Osteoblast (primary cell): ENCODE results near the gene STAT4. TPM values are rescaled to one million over a fixed set of nuclear protein-coding genes. Genes with fewer than 3 reads are reported as not detected.
A peak's percentile ranks its signal among the peaks of the same experiment; 100 is the strongest.

Experiments
- DNase-seq: peaks from one replicate; pipeline ENCODE4 v3.0.0; 2011; ENCODE audit warnings: low spot score, mixed read lengths; ENCODE audit not compliant: insufficient read length; ENCODE audit errors: missing footprints
- H2AFZ ChIP-seq: 2 replicates; pipeline ENCODE4 v1.6.0; 2011; ENCODE audit warnings: mild to moderate bottlenecking, low read length
- H3K27ac ChIP-seq: 2 replicates; pipeline ENCODE4 v1.5.1; 2011; ENCODE audit warnings: mild to moderate bottlenecking, low read depth, low read length, moderate library complexity
- H3K27me3 ChIP-seq: 2 replicates; pipeline ENCODE4 v1.6.0; 2012; ENCODE audit warnings: mild to moderate bottlenecking, control low read depth, inconsistent platforms, low read length, moderate library complexity; ENCODE audit not compliant: insufficient read depth
- H3K36me3 ChIP-seq: 2 replicates; pipeline ENCODE4 v1.5.1; 2011; ENCODE audit warnings: mild to moderate bottlenecking, low read length, control low read depth, moderate library complexity; ENCODE audit not compliant: insufficient read depth
- H3K4me1 ChIP-seq: 2 replicates; pipeline ENCODE4 v1.5.1; 2011; ENCODE audit warnings: mild to moderate bottlenecking, low read length, control low read depth, moderate library complexity; ENCODE audit not compliant: insufficient read depth
- H3K4me2 ChIP-seq: 2 replicates; pipeline ENCODE4 v1.6.0; 2011; ENCODE audit warnings: mild to moderate bottlenecking, low read length; ENCODE audit not compliant: insufficient read depth
- H3K4me3 ChIP-seq: fragments of 200-600 bp; sonication (generic); 3 replicates; pipeline ENCODE4 v1.5.1; 2012; ENCODE audit warnings: mild to moderate bottlenecking, low read length, inconsistent platforms; ENCODE audit not compliant: insufficient read depth
- H3K79me2 ChIP-seq: 2 replicates; pipeline ENCODE4 v1.6.0; 2012; ENCODE audit warnings: mild to moderate bottlenecking, low read length, control low read depth, inconsistent platforms; ENCODE audit not compliant: insufficient read depth
- H3K9me3 ChIP-seq: 2 replicates; pipeline ENCODE4 v1.5.1; 2011; ENCODE audit warnings: low read depth, low read length, control low read depth
- H4K20me1 ChIP-seq: 2 replicates; pipeline ENCODE4 v1.6.0; 2012; ENCODE audit warnings: mild to moderate bottlenecking, low read length, control low read depth; ENCODE audit not compliant: insufficient read depth
- total RNA-seq: library from RNA; depleted of rRNA; stranded (reverse); fragments of >200 nt; gene quantifications from 2 replicates; pipeline ENCODE4 v1.2.3, GENCODE V29; 2012
- TF ChIP-seq, protein P1 (sequence below): IDR thresholded peaks from 2 replicates; pipeline ENCODE4 v1.5.1; 2011; ENCODE audit warnings: mild to moderate bottlenecking, low read depth, low read length, moderate library complexity; ENCODE audit errors: extremely low read depth

STAT4 gene
- total RNA-seq, 1 donor: 16.6 TPM

DNA sequence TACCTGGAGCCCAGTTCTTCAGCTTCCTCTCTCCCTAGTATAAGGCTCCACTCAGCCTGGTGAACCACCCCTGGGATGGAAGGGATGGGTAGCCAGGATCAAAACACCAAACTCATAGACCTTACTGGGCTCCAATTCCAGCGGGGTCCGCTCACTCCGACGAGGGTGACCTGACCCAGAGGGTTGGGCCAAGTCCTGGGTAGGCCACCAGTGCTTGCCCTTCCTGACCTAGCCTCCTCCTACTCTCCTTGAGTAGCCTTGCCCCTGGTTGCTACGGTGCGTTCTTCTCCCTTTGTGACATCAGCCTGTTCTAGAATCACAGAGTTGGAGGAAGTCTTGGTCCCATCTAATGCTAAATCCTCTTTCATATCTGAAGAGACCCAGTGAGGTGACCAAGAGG is 537 bp upstream of the STAT4 start:
- DNase-seq: peak; percentile 70
- H3K79me2 ChIP-seq: no peaks in the 10 kb centered on the region
- no peaks in the 10 kb centered on the region for H3K9me3 ChIP-seq
- H2AFZ ChIP-seq: peak overlapping the region; percentile 93
- peak overlapping the region; percentile 74 for H3K27ac ChIP-seq
- no peaks in the 10 kb centered on the region for H3K36me3 ChIP-seq
- peak overlapping the region; percentile 83 for H3K4me3 ChIP-seq
- TF ChIP-seq, protein P1, sequence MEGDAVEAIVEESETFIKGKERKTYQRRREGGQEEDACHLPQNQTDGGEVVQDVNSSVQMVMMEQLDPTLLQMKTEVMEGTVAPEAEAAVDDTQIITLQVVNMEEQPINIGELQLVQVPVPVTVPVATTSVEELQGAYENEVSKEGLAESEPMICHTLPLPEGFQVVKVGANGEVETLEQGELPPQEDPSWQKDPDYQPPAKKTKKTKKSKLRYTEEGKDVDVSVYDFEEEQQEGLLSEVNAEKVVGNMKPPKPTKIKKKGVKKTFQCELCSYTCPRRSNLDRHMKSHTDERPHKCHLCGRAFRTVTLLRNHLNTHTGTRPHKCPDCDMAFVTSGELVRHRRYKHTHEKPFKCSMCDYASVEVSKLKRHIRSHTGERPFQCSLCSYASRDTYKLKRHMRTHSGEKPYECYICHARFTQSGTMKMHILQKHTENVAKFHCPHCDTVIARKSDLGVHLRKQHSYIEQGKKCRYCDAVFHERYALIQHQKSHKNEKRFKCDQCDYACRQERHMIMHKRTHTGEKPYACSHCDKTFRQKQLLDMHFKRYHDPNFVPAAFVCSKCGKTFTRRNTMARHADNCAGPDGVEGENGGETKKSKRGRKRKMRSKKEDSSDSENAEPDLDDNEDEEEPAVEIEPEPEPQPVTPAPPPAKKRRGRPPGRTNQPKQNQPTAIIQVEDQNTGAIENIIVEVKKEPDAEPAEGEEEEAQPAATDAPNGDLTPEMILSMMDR: no peak
- H3K4me2 ChIP-seq: peak overlapping the region; percentile 96
- H3K27me3 ChIP-seq: no peaks in the 10 kb centered on the region
- H4K20me1 ChIP-seq: no peaks in the 10 kb centered on the region
- H3K4me1 ChIP-seq: peaks cover 29% of the 10 kb centered on the region

DNA sequence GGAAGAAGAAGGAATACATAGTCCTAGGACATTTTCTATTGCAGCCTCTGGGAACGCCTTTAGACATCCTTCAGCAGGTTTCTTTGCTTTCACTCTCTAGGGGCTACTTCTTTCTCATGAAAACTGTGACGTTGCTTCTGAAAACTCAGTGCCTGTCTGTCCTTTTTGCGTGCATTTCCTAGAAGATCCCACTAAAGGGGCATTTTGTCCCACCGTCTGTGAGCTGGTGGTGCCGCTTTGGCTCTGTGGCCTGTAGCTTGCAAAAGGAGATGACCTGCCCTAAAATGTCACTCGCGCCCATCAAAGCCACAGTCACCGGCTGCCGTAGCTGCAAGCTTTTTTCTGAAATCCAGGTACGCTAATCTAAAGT is 579 bp downstream of the STAT4 start:
- DNase-seq: peak; percentile 41
- H3K9me3 ChIP-seq: no peaks in the 10 kb centered on the region
- peak overlapping the region; percentile 93 for H2AFZ ChIP-seq
- peaks cover 29% of the 10 kb centered on the region for H3K4me1 ChIP-seq
- H3K27ac ChIP-seq: peak overlapping the region; percentile 74
- no peaks in the 10 kb centered on the region for H3K79me2 ChIP-seq
- no peaks in the 10 kb centered on the region for H3K27me3 ChIP-seq
- H3K36me3 ChIP-seq: no peaks in the 10 kb centered on the region
- TF ChIP-seq, protein P1: no peak
- H4K20me1 ChIP-seq: no peaks in the 10 kb centered on the region
- peak overlapping the region; percentile 96 for H3K4me2 ChIP-seq
- peak overlapping the region; percentile 83 for H3K4me3 ChIP-seq

DNA sequence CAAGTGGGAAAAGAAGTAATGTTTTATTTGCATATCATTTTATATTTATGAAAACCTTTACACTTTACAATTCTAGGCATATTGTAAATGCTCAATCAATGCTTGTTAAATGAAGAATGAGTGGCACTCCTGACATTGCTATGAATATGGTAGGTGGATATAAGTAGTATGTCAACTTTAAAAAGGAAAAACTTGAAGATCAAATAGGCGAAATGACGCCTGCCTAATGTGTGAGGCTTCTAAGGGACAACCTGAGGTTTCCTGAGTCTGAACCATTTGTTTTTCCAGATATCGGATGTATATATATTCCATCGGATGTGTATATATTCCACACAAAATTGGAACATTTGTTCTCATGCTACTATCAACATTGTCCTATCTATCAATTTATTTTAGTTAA is 1.4 kb downstream of the STAT4 start:
- H3K4me2 ChIP-seq: peak overlapping the region; percentile 96
- no peaks in the 10 kb centered on the region for H3K36me3 ChIP-seq
- TF ChIP-seq, protein P1: no peak
- H2AFZ ChIP-seq: no peak overlapping the region
- peaks cover 26% of the 10 kb centered on the region for H3K4me1 ChIP-seq
- no peak overlapping the region for H3K27ac ChIP-seq
- H3K9me3 ChIP-seq: no peaks in the 10 kb centered on the region
- no peaks in the 10 kb centered on the region for H3K79me2 ChIP-seq
- H3K27me3 ChIP-seq: no peaks in the 10 kb centered on the region
- H4K20me1 ChIP-seq: no peaks in the 10 kb centered on the region
- no peak overlapping the region for H3K4me3 ChIP-seq
- no peak for DNase-seq

DNA sequence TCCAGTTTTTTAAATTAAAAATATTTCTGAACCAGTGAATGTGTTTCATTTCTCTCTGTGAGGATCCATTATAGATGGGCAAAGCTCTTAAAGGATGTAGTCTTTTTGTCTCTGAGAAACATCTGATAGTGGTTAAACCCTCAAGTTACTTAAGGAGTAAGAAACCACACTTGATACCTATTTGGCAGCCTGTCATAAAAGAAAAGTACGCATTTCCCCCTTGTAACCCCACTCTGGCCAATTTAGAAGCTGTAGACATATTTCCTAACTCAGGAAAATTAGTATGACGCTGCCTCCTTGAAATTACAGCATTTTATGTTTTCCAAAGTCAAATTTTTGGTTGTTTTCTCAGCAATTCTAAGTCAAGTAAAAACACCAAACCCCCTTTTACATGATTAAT is 2.0 kb downstream of the STAT4 start:
- Histone ChIP-seq H3K4me1 (peaks cover 20% of the 10 kb centered on the region), H3K27me3 (no peaks in the 10 kb centered on the region), H3K36me3 (no peaks in the 10 kb centered on the region), H3K27ac (no peak overlapping the region), H4K20me1 (no peaks in the 10 kb centered on the region), H3K9me3 (no peaks in the 10 kb centered on the region), H3K4me2 (no peak overlapping the region), H2AFZ (no peak overlapping the region), H3K4me3 (no peak overlapping the region), H3K79me2 (no peaks in the 10 kb centered on the region)
- peak; percentile 78 for DNase-seq
- TF ChIP-seq, protein P1: no peak
